Measurements from ENCODE around the gene B3GAT1.

Gene B3GAT1

DNA sequence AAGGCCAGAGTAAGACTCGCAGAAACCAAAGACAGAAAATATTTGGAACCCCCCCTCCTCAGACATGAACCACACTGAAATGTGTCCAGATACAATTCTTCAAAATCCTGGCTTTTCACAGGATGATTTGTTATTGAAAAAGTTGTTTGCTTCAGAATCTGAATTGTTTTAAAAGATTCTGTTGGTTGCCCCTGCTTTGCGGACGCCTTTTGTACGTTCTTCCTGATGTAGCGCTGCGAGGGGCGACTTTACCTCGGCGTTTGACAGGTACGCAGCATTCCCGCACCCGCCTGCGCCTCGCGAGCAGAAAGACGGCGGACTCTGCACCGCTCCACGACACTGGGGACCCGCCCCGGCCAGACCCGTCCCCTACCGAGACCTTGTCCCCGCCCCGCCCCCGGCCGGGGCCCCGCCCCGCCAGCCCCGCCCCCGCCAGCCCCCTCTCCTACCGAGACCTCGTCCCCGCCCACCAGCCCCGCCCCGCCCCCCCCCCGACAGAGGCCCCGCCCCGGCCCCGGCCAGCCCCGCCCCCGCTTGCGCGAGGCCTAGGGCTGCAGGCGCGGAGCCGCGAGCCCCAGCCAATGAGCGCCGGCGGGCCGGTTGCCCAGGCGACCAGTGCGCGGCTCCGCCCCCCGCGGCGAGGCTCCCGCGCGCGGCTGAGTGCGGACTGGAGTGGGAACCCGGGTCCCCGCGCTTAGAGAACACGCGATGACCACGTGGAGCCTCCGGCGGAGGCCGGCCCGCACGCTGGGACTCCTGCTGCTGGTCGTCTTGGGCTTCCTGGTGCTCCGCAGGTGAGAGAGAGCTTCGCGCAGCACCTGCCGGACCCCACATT lies 80.5 kb downstream of the B3GAT1 start, which contains the start of gene GLB1L2:
Gene GLB1L2 (plus strand): TSS at position 635 of the 835 bp plus-strand sequence. CDS start 74 bp downstream, at position 709.
- DNase-seq: peak; percentile 87

DNA sequence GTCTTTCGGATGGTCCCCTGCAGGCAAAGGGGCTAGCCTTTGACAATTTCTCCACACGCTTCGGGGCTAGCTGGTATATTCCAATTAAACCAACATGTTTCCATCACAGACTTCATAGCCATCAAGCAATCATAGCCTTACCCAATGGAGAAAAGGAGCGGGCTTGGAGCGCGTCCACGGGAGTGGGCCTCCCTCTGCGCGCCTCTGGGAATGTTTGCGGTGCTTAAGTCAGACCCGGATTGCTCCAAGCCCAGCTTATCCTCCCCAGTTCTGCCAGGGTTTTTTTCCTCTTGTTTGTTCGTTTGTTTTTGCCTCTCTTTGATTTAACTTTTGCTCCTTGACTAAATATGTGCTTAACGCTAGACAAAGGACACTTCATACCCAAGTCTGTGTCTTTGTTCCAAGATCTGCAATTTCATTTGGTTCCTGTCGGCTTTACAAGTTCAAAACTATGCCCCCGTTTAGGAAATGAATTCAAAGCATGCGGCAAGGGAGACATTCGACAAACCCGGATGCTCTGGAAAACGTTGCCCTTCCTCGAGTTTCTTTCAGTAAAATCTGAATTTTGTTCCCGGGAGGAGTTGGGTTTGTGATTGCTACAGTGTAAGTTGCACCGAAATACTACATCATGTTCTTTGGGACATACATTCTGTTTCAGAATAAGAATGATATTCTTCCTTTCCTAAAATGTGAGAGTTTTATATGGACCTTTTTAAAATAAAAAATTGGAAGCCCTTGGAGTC lies 81.3 kb downstream of the B3GAT1 start:
- no peak for DNase-seq

All from NCI-H1105 (cell line).